HG02588 (cell line): ENCODE data around the gene TWIST1.

Source experiments
- ATAC-seq: cut with Tn5 transposase; IDR thresholded peaks from one replicate; pipeline ENCODE4 v1.9.1; 2021; ENCODE audit warnings: mild to moderate bottlenecking, moderate library complexity; ENCODE audit not compliant: unreplicated experiment

TWIST1 gene

DNA sequence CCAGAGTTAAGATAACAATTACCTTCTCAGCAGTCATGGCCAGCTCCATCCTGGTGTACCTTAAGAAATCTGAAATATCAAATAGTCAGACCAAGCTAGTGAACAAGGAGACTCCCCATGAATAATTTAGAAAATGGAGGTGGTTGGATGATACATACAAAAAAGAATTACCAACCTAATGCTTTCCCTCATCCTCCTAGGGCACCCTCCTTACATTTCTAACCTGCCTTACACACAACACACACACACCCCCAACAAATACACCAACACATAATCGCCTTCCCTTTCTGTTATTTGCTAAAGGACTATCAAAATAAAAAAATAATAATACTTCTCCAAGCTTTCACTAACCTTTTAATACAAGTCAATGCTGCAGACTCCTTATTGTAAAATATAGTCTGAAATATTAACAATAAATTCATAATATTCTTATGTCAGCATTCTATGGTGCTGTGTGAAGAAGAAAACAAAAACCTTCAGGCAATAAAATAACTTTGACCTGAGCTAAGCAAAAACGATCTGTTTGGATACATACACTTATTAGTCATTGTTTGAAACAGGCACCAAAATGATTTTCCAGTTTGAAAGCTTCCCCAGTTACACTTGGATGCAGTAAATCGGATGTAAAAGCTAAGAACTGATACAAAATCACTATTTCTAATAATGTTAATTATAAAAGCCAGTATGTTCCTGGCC is 3.4 kb downstream of the TWIST1 start:
- ATAC-seq = no peak

DNA sequence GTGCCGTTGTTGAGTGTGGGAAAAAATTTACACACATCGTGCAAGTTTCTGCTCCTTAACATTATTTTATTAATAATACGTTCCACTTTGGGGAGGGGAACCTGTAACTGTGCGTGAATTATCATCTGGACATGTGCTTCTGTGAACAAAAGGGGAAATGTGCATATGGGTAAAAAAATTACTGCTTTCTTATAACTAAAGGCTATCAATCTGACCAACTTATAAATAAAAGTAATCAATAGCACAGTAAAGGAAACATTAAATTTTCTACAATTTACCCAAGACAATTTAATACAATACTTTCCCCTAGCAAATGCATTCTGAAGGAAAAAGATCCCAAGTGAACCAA is 4.5 kb downstream of the TWIST1 start:
- ATAC-seq = no peak

DNA sequence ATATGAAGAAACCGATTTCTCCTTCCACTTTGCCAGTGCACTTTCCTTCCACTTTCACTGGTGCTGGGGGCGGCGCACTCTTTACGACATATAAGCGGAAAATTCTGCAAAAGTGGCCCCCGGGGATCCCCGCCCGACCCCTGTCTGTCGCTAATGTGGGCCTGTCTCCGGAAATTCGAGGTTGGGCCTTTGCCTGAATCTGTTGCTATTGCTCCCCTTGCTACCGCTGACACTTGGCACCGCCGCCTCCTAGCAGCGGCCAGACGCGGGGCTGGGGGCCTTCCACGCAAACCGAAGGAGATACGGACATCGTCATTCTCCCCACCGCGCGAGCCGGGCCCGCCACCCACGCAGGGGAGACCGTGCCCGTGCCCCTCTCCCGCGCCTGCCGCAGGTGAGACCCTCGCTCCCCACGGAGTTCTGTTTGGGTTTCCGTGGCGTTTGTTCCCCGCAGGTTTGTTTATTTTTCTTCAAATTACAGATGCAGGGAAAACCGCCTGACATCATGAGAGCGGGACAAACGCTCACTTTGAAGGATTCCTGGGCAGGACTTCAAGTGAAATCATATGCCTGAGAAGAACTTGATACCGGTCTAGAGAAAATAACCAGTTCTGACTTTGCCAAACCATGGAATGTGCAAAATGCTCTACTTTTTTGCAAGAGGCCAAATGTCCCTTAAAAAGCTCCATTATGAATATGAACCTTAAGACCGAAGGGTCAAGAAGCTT is 5.0 kb downstream of the TWIST1 start:
- ATAC-seq = no peak

DNA sequence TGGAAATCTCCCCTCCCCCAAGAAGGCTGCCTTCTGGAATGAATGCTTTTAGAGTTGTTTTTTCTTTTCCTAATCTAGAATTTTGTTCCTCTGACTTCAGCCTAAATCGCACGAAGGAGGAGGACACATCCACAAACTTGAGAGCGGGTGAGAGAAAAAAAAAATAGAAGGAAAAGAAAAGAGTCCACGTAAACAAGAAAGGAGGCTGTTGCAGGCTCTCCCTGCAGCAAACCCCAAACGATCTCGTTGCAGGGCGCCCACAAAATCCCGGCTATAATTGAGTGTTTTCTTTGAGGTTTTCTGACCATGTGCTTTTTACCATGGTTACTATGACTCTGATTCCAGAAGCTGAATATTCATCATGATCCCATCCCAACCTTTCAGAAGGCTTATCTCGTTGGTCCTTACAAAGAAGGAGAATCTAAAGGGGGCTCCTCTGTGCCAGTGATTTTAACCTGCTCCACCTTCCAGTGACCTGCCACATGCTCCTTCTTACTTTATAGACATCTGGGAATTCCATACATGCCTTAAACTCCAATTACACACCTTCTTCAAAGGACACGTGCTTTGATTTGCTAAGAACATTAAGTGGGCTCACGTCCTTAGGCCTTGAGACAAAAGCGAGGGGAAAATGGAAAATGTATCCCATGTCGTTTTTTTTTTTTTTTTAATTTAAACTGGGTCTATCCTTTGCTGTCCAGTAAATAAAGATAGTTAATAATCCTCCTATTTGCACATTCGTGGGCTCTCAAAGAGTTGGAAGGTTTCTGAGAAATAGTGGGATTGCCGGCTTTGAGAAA is 5.8 kb downstream of the TWIST1 start:
- ATAC-seq = no peak

DNA sequence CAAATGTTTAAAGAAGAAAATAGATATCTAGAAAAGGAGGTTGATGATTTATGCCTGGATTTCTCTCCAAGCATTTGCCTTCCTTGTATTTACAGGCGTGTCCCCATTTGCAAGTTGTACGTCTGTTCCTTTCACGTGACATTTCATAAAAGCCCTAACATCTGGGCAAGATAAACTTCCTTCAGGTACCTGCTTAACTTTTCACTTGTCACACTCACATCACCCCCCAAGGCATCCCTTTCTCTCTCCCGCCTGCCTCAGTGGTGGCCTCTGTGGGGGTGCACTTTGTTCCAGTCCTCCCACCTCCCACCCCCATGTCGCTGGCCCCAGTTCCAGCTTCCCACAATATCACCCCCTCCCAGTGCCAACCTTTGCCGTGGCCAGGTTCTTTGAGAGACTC is 6.7 kb downstream of the TWIST1 start:
- no peak for ATAC-seq

DNA sequence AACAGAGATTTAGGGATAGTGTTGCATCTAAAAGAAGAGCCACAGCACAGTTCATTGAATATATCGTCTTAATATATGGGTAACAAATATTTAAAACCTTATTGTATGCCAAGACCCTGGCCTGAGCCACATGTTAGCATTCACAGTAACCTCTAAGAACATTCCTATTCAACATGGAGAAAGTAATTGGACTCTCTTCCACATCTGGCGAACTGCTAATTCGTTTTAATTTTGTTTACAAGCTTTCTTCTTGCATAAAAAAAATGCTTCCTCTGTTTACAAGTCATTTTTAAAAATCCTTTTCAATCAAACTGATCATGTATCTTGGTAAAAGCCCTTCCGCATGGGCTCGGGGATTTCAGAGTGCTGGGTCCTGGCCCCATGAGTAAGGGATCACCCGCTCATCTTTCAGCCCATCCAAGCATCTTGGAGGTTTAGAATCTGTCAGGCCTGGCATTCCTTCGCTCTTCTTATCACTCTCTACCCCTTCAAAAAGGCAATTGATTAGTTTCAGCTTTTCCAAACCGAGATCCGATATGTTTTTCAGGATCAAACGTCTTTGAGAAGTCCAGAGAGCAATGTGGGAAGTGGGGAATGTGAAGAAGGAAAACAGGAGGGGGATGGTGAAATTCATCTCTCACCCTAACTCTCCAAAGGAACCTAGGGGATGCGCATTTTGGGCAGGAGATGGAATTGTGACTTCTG is 7.3 kb downstream of the TWIST1 start:
- no peak for ATAC-seq

DNA sequence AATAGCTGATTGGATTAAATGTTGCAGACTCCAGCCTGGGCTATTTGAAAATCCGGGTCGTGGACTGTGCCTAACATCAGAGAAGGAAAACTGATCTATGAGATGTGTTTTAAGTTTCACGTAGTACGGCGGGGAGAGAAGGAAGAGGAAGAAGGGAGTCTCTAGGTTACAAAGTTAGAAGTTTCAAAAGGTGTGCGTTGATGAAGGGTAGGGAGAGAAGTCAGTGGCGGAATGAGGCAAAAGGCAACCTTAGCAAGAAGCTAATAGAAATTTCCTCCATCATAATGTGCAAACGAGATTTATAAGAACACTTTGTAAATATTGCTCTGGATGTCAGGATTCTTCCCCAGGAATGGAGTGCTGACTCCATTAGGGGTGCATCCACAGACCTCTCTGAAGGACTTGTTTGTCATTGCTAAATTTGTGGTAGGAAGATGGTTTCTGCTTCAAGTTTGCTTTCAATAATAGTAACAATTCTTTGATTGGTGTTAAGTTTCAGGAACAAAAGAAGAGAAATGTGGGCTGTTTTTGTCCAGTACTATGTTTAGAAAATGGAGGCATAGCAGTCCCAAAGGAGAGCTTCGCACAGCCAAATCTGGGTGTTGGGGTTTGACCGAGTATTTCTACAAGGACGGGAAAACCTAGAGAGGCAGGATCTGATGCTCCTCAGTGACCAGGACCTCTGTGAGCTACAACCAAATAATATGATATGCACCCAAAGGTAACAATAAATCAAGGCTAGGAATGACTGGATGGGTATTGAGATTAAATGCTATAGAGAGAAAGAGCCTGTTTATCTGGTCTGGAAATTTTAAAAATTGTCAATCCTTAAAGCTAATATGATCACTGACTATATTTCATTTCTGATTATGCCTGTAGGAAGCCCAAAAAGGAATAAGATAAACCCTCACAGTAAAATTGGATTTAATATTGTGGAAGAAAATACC is 8.2 kb downstream of the TWIST1 start:
- ATAC-seq = no peak

DNA sequence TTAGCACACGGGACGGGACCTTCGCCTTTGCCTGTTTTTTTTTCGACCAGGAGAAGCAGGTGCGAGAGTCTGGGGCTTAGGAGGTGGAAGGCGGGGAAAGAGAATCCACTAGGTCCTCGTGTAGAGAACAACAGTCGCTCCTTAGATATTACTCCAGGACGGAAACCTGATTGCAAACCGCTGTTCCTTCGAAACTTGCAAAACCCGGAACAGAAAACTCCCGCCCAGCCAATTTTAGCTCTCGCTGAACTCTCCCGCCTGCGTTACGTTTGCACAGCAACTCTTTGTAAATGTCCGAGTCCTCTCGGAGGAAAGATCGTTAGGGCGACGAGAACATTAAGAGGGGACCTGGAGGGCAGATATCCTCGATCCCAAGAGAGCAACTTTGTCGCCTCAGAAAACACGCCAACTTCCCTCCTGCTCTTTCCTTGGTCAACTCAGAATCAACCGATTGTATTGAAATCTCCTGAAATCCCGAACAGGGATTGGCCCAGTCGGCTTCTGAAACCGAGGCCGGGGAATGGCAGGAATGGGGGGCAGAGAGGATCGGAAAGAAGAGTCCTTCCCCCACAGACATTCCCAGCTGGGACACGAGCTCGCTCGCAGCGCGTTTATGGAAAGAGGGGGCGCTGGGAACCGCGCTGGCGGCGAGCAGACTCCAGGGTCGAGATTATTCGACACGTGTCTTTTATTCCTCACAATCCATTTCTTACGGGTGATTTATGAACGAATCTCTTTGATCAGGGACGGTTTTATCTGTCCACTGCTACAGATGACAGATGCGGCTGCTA is 9.9 kb downstream of the TWIST1 start:
- ATAC-seq = no peak

DNA sequence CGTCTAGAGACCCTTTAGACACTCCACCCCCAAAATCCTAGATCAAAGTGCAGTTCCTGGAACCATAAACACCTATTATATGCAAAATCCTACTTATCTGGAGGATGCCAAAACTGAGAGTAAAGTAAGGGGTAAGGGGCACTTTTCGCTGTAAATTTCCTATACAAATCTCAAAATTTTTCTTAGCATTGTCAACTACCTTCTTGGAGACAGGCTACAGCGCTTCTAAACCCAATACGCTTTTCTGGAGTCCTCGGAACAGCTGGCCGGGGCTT is 10.4 kb downstream of the TWIST1 start:
- ATAC-seq = no peak

DNA sequence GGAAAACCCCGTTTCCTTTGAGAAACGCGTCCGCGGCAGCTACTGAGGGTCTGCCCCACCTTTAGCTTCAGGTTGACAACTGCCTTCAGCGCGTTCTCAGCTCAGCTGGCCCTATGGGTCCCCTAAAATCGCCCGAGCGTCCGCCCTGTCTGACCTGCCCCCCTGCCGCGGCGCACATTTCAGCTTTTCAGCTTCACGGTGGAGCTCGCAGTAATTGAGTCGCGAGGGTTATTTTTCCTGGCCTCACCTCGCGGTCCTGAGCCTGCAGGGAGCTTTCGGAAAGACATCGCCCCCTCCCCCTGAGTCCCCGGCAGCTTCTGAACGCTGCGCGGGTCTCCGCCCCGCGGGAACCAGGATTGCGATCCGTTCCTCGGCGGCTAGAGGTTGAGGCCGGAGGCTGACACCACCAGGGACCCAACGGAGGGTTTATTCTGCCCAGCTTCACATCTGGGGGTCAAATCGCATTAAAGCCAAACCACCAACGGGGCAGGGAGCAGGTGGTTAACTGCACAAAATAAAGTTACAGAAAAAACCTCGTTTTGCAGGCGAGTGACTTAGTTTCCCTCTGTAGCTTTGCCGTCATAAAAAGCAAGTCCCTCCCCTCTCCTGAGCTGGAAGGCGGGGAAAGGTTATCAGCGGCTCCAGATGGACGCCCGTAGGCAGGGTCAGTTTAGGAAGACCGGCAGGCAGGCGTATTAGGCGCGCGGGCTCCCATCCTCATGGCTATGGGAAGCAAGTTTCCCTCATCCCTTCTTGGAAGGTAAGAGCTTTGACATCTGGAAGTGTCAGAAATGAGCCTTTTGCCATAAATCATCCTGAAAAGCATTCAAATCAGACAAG is 11.0 kb downstream of the TWIST1 start:
- no peak for ATAC-seq

DNA sequence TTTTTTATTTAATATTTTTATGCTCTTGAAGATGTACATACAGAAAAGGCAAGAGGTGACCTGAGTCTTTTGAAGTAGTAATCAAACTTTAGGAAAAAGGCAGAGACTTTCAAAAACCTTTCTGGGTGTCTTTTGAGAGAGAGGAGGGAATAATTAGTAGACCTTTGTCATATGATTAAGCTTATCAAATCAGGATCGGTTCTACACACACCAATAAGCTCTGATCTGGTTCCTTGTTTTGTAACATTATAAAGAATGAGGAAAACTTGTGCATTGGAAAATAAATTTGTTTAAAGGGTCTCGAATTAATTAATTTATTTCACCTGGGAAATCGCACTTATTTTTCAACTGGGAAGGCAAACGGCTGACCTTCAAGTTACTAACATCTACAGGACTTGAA is 11.9 kb downstream of the TWIST1 start:
- ATAC-seq = no peak

DNA sequence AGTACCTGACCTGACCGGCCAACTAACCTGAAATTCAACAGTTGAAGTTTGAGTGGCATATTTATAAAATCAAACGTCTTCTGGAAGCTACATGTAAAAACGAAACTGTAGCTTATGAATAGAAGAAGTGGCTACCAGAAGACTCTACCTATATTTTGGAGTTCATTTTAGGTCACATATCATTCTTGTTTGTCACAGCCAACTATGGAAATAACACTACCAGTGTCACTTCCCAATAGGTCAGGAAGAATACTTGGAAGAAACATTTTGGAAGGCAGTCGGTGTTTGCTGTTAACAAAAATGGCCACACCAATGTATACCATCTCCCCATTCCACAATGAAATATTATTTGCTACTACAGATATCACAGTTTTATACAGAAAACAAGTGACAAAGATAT is 12.6 kb downstream of the TWIST1 start:
- ATAC-seq = no peak

DNA sequence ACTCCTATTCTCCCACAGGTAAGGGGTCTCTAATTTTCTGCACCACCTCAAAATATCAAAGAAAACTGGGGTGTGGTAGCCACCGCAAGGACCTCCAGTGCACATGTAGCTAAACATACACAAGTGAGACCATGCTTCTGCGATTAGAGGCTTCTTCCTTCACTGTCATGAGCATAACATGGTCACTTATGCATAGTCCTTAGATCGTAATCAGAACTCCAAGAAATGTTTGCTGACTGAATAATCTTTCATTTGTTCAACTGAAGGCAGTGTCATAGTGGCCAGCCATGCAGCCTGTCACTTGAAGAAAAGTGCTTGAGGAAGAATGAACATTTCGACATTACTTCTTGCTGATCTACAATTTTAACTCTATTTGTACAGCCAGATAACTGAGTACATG is 14.6 kb downstream of the TWIST1 start:
- no peak for ATAC-seq

DNA sequence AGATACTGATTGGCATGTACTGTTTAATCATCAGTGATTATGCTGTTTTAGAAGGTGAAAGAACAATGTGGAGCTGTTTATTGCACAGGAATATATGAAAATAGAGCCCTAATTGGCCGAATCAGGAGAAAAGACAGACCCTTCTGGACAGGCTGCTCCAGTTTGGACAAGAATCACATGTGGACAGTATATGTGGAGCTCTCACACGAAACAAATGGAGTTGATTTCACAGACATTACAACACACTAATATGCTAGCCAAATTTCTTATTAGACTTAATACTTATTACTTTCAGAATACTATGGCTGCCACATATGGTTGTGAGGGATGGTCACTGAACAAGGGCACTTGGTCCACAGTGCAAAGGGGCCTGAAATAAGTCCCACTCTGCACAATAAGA is 15.5 kb downstream of the TWIST1 start:
- no peak for ATAC-seq

DNA sequence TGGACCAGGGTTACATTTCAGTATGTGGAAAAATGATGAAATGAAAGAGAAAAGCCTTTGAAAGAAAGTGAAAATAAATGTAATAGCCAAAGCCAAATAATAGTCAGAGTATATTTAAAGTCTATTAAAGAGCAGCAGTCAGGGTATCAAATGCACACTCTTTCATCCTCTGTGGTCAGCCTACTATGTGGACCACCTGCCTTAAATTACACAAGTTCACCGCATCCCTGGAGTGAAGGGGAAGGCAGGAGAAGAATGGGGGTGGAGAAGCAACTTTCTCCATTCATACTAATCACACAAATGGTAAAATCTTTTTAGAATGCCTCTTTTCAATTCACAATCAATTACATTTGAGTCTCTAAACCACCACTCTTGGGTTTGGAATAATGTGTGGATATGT is 16.0 kb downstream of the TWIST1 start:
- ATAC-seq = no peak

DNA sequence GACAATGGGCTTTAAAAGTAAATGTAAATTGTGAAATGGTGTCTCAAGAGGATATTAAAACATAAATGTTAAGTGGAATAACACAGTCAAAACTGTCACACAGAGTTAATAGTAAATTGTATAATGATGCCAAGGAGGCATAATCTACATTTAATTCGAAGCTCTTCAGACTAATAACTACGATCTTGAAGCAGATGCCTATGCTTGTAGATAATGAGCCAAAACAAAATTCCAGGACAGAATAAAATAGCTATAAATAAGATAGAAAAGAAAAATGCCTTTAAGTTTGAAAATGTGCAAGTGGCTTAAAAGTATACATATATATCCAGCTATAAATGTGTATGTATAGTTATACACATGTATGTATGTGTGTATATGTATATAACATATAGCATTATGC is 17.5 kb downstream of the TWIST1 start:
- ATAC-seq = no peak

DNA sequence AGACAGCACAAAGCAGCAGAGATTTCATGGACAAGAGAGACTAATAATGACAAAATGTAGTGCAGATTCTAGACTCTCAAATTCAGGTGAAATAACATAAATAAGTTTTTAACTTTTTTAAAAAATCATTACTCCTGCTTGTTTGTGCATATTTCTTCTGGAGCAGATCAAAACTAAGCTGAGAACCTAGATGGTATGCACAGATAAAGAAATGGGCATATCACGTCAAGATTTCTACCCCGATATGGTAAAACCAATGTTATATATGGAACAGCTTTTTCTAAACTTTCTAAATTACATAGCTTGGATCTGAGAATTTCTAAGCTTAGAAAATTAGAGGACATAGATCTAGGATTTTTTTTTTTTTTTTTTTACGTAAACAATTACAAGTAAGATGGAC is 18.2 kb downstream of the TWIST1 start:
- no peak for ATAC-seq

DNA sequence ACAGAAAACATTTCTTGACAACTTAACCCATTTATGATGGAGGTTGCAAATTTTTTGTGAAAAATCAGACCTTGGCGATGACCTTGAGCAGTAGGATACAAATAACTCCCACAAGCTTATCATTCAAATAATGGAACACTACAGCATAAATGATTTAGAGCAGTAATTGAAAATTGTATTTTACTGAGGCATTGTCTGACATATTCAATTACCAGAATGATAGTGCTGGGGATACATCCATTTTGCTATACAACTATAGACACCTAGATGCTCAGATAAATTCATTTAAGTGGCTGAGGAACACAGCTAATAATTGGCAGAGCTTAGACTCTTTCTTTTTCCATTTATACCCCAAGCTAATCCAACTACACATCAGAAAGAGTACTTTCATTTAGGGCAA is 18.9 kb downstream of the TWIST1 start:
- no peak for ATAC-seq
